ENCODE results near the gene BPTF. TPM values are rescaled to one million over a fixed set of nuclear protein-coding genes. Genes with fewer than 3 reads are reported as not detected.
"Not testable (repeated sequence)": the region's sequence is repeated elsewhere in the genome, so short reads cannot be mapped to it uniquely, and the experiment has no call there.

Gene BPTF
- total RNA-seq, 1 donor from 2014 or later: 40.8 TPM

- no peak for DNase-seq (ENCODE audit: low read depth)
Measured at GRCh38 chr17:67834634-67835033, 9.3 kb downstream of the BPTF start.

GRCh38 chr17:67836205-67836987 lies 11.1 kb downstream of the BPTF start:
- peak; percentile 8 for DNase-seq (ENCODE audit: low read depth)

GRCh38 chr17:67837965-67838364 lies 12.7 kb downstream of the BPTF start:
- peak; percentile 24 for DNase-seq (ENCODE audit: low read depth)

GRCh38 chr17:67838538-67838937 lies 13.2 kb downstream of the BPTF start:
- no peak for DNase-seq (ENCODE audit: low read depth)

GRCh38 chr17:67841992-67842391 lies 16.7 kb downstream of the BPTF start:
- DNase-seq (ENCODE audit: low read depth): no peak

- DNase-seq (ENCODE audit: low read depth): no peak
Measured at GRCh38 chr17:67842648-67843047, 17.3 kb downstream of the BPTF start.

GRCh38 chr17:67845374-67845773 lies 20.1 kb downstream of the BPTF start:
- no peak for DNase-seq (ENCODE audit: low read depth)

- not testable (repeated sequence) for DNase-seq (ENCODE audit: low read depth)
Measured at GRCh38 chr17:67848189-67848588, 22.9 kb downstream of the BPTF start.

GRCh38 chr17:67848846-67849245 lies 23.5 kb downstream of the BPTF start:
- DNase-seq (ENCODE audit: low read depth): not testable (repeated sequence)

- no peak for DNase-seq (ENCODE audit: low read depth)
Measured at GRCh38 chr17:67850991-67851631, 25.8 kb downstream of the BPTF start.

- no peak for DNase-seq (ENCODE audit: low read depth)
Measured at GRCh38 chr17:67853703-67854102, 28.4 kb downstream of the BPTF start.

- no peak for DNase-seq (ENCODE audit: low read depth)
Measured at GRCh38 chr17:67854378-67854777, 29.1 kb downstream of the BPTF start.

GRCh38 chr17:67855504-67856324 lies 30.4 kb downstream of the BPTF start:
- no peak for DNase-seq (ENCODE audit: low read depth)

GRCh38 chr17:67856402-67856801 lies 31.1 kb downstream of the BPTF start:
- not testable (repeated sequence) for DNase-seq (ENCODE audit: low read depth)

GRCh38 chr17:67862614-67863217 lies 37.4 kb downstream of the BPTF start:
- DNase-seq (ENCODE audit: low read depth): no peak

GRCh38 chr17:67863624-67864247 lies 38.4 kb downstream of the BPTF start:
- no peak for DNase-seq (ENCODE audit: low read depth)

- no peak for DNase-seq (ENCODE audit: low read depth)
Measured at GRCh38 chr17:67865438-67865837, 40.1 kb downstream of the BPTF start.

- no peak for DNase-seq (ENCODE audit: low read depth)
Measured at GRCh38 chr17:67867591-67867990, 42.3 kb downstream of the BPTF start.

- no peak for DNase-seq (ENCODE audit: low read depth)
Measured at GRCh38 chr17:67868176-67868575, 42.9 kb downstream of the BPTF start.

- DNase-seq (ENCODE audit: low read depth): no peak
Measured at GRCh38 chr17:67879662-67880061, 54.4 kb downstream of the BPTF start.

GRCh38 chr17:67881083-67881482 lies 55.8 kb downstream of the BPTF start:
- no peak for DNase-seq (ENCODE audit: low read depth)

Data from myocyte (in vitro differentiated cells).